ENCODE results near the gene SORCS1. TPM values are rescaled to one million over a fixed set of nuclear protein-coding genes. Genes with fewer than 3 reads are reported as not detected.

Gene SORCS1
- total RNA-seq, 4 donors from 2014 or later: 0.40 to 5.1 (median 2.5) TPM

- 29 to 48% methylated on average over 1 to 3 of the region's 3 CpGs for WGBS, 2 donors (ENCODE audit: low coverage in 1 of 2)
- H3K36me3 ChIP-seq: no peaks in the 10 kb centered on the region
- no peak overlapping the region for H3K4me3 ChIP-seq
- H3K4me1 ChIP-seq: no peaks in the 10 kb centered on the region
- H3K27ac ChIP-seq: no peak overlapping the region
- TF ChIP-seq CTCF (IDR thresholded peaks at IDR 0.05): no peak
- no peak for TF ChIP-seq EP300 (IDR thresholded peaks at IDR 0.05; ENCODE audit: low read depth)
- TF ChIP-seq POLR2A (IDR thresholded peaks at IDR 0.05): no peak
- no peak for TF ChIP-seq POLR2AphosphoS5 (IDR thresholded peaks at IDR 0.05)
- in situ Hi-C loops (cut with MboI; ENCODE audit: low pct_ligation_motif_present in 1 of 4, low pct_unique_long_range_greater_than_20kb in 1 of 4, low sequenced_read_pairs in 3 of 4) (no loop called here), intact Hi-C loops (cut with DNase I; ENCODE audit: low total_unique reads) (no loop called here)
- no peak for DNase-seq
- no peaks in the 10 kb centered on the region for H3K27me3 ChIP-seq
- no peaks in the 10 kb centered on the region for H3K9me3 ChIP-seq
These were observed 349.0 kb downstream of the SORCS1 start for GRCh38 chr10:106815427-106816043.

GRCh38 chr10:106804992-106805582 lies 359.4 kb downstream of the SORCS1 start:
- no peaks in the 10 kb centered on the region for H3K9me3 ChIP-seq
- intact Hi-C loops (cut with DNase I; ENCODE audit: low total_unique reads) (no loop called here), in situ Hi-C loops (cut with MboI; ENCODE audit: low pct_ligation_motif_present in 1 of 4, low pct_unique_long_range_greater_than_20kb in 1 of 4, low sequenced_read_pairs in 3 of 4) (no loop called here)
- WGBS, 2 donors (ENCODE audit: low coverage in 1 of 2): 78% methylated on average over 1 of the region's 1 CpG; no CpG with 5 or more reads in 1 of the 2 donors
- DNase-seq: no peak
- no peak overlapping the region for H3K27ac ChIP-seq
- H3K4me3 ChIP-seq: no peak overlapping the region
- no peaks in the 10 kb centered on the region for H3K27me3 ChIP-seq
- no peak for TF ChIP-seq CTCF (IDR thresholded peaks at IDR 0.05)
- no peak for TF ChIP-seq POLR2AphosphoS5 (IDR thresholded peaks at IDR 0.05)
- no peak for TF ChIP-seq POLR2A (IDR thresholded peaks at IDR 0.05)
- no peak for TF ChIP-seq EP300 (IDR thresholded peaks at IDR 0.05; ENCODE audit: low read depth)
- H3K4me1 ChIP-seq: peaks cover 0 to 11% (median 0%) of the 10 kb centered on the region in 4 donors
- H3K36me3 ChIP-seq: no peaks in the 10 kb centered on the region

GRCh38 chr10:106802949-106803348 lies 361.6 kb downstream of the SORCS1 start:
- intact Hi-C loops (cut with DNase I; ENCODE audit: low total_unique reads): no loop called here
- peaks cover 0 to 3% (median 0%) of the 10 kb centered on the region in 4 donors for H3K4me1 ChIP-seq
- H3K36me3 ChIP-seq: no peaks in the 10 kb centered on the region
- in situ Hi-C loops (cut with MboI; ENCODE audit: low pct_ligation_motif_present in 1 of 4, low pct_unique_long_range_greater_than_20kb in 1 of 4, low sequenced_read_pairs in 3 of 4): no loop called here
- 70 to 87% methylated on average over 1 to 4 of the region's 4 CpGs for WGBS, 2 donors (ENCODE audit: low coverage in 1 of 2)
- H3K27ac ChIP-seq: no peak overlapping the region
- DNase-seq: no peak
- H3K27me3 ChIP-seq: no peaks in the 10 kb centered on the region
- no peak overlapping the region for H3K4me3 ChIP-seq
- H3K9me3 ChIP-seq: no peaks in the 10 kb centered on the region
- no peak for TF ChIP-seq CTCF (IDR thresholded peaks at IDR 0.05)
- no peak for TF ChIP-seq EP300 (IDR thresholded peaks at IDR 0.05; ENCODE audit: low read depth)
- TF ChIP-seq POLR2A (IDR thresholded peaks at IDR 0.05): no peak
- TF ChIP-seq POLR2AphosphoS5 (IDR thresholded peaks at IDR 0.05): no peak

GRCh38 chr10:106799776-106800175 lies 364.7 kb downstream of the SORCS1 start:
- no peaks in the 10 kb centered on the region for H3K27me3 ChIP-seq
- no peaks in the 10 kb centered on the region for H3K36me3 ChIP-seq
- intact Hi-C loops (cut with DNase I; ENCODE audit: low total_unique reads) (no loop called here), in situ Hi-C loops (cut with MboI; ENCODE audit: low pct_ligation_motif_present in 1 of 4, low pct_unique_long_range_greater_than_20kb in 1 of 4, low sequenced_read_pairs in 3 of 4) (loop anchor here in 1 of 4 donors (25.0 kb wide), 1 partner anchor 1013 kb away; no protein-coding TSS in a partner anchor)
- no peaks in the 10 kb centered on the region for H3K4me1 ChIP-seq
- WGBS, 2 donors (ENCODE audit: low coverage in 1 of 2): 60 to 85% methylated on average over 1 of the region's 1 CpG
- no peak for DNase-seq
- no peak overlapping the region for H3K4me3 ChIP-seq
- H3K27ac ChIP-seq: no peak overlapping the region
- no peaks in the 10 kb centered on the region for H3K9me3 ChIP-seq
- no peak for TF ChIP-seq EP300 (IDR thresholded peaks at IDR 0.05; ENCODE audit: low read depth)
- TF ChIP-seq POLR2AphosphoS5 (IDR thresholded peaks at IDR 0.05): no peak
- TF ChIP-seq POLR2A (IDR thresholded peaks at IDR 0.05): no peak
- TF ChIP-seq CTCF (IDR thresholded peaks at IDR 0.05): no peak
